GM10248 (cell line): ENCODE measurements around the gene AGPAT4.

Experiments
- CTCF ChIA-PET: fragments of 300-600 bp; sonication (Branson Sonifier 250); formaldehyde crosslinking; extraction: SDS; loops from one replicate; lab custom pipeline; 2021; ENCODE audit warnings: antibody characterized with exemption; lab: Yijun Ruan, JAX
- POLR2A ChIA-PET: fragments of 350-650 bp; sonication (Branson Sonifier 250); formaldehyde crosslinking; extraction: SDS; loops from one replicate; lab custom pipeline; 2020; ENCODE audit warnings: antibody characterized with exemption; lab: Yijun Ruan, JAX
- DNase-seq: peaks from one replicate; pipeline ENCODE4 v3.0.0; 2012; ENCODE audit errors: extremely low spot score
- CTCF ChIP-seq: IDR thresholded peaks from 2 replicates; pipeline ENCODE4 v1.5.1; 2012; ENCODE audit warnings: mild to moderate bottlenecking, low read depth; ENCODE audit errors: extremely low read depth, missing control alignments, control extremely low read depth

Gene AGPAT4

GRCh38 chr6:161088676-161089328 is 185.1 kb downstream of the AGPAT4 start:
- no peak for TF ChIP-seq CTCF
- no peak for DNase-seq
- ChIA-PET CTCF (interaction anchor here (0.9 to 2.1 kb wide), 3 partner anchors 10 to 50 kb away, joined by 3 to 7 read pairs (median 3); no protein-coding TSS in a partner anchor), POLR2A (no interaction called here)

- ChIA-PET POLR2A (no interaction called here), CTCF (interaction anchor here (0.9 to 2.0 kb wide), 3 partner anchors 9 to 289 kb away, joined by 3 to 6 read pairs (median 3); no protein-coding TSS in a partner anchor)
- TF ChIP-seq CTCF = no peak
- DNase-seq = no peak
Observed at GRCh38 chr6:161085246-161085645, 188.6 kb downstream of the AGPAT4 start.

- POLR2A ChIA-PET = no interaction called here
- CTCF ChIA-PET = interaction anchor here (1.1 to 1.4 kb wide), 2 partner anchors 15 to 16 kb away, joined by 3 to 6 read pairs; no protein-coding TSS in a partner anchor
- no peak for DNase-seq
- TF ChIP-seq CTCF = no peak
Observed at GRCh38 chr6:161082215-161082614, 191.6 kb downstream of the AGPAT4 start.

GRCh38 chr6:161080263-161080970 is 193.4 kb downstream of the AGPAT4 start:
- POLR2A ChIA-PET = no interaction called here
- TF ChIP-seq CTCF = no peak
- no peak for DNase-seq
- CTCF ChIA-PET = interaction anchor here (0.6 to 1.6 kb wide), 3 partner anchors 10 to 291 kb away, joined by 3 to 7 read pairs (median 3); no protein-coding TSS in a partner anchor
